ENCODE results near the gene SASH1.

SASH1 gene

DNA sequence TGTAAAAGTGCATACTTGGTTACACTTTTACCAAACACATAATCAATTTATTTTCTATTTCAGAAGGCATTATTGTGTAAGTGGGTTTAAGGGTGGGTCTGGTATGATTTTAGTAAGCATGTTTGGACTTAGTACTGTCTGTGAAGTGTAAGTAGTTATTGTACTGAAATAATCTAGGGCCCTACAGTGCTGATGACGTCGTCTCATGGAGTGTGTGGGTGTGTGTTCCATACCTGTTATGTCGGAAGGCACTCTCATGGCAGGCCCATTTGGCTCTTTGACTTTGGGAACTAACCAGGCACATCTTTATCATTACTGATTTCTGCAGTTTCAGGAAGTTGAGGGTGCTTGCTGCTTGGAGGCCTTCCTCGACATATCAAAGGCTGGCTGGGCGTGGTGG, 155.1 kb downstream of the SASH1 start:
- DNase-seq (ENCODE audit: low read depth), result no peak

GRCh38 chr6:148500402-148500801, 157.8 kb downstream of the SASH1 start:
- no peak for DNase-seq (ENCODE audit: low read depth)

DNA sequence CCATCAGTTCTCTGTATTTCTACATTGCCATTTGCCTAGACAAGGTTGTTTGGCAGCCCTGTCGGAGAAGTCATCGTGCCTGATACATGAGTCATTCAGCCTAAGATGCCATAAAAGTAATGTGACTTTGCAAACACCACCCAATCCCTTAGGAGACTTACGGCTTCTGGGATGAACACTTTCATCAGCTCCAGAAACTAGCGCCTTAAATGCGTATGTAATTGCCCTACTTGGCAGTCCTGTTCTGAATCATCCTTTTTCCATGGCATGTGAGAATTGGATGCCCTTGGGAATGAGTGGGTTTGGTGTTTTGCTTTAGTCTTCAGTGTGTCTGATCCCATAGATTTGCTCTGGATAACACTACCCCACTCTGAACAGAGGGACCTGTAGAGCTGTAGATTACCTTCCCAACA, 158.5 kb downstream of the SASH1 start:
- DNase-seq (ENCODE audit: low read depth), result no peak

GRCh38 chr6:148502083-148502772, 159.6 kb downstream of the SASH1 start:
- DNase-seq (ENCODE audit: low read depth), result no peak

DNA sequence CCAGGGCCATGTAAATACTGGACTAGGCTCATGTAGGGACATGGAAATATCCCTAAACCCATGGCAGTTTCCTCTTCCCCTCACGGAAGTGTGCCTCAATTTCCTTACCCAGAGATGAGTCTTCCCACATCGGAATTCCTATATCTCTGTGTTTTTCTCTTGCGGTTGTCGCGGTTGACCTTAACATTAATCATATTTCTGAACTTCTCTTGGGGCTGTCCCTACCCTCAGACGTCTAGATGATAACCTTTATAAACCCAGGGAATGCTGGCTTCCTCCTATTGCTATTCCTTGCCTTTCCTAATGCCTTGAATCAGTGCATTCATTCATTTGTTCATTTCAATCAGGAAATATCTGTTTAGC, 160.1 kb downstream of the SASH1 start:
- no peak for DNase-seq (ENCODE audit: low read depth)

GRCh38 chr6:148503703-148504102, 161.1 kb downstream of the SASH1 start:
- DNase-seq (ENCODE audit: low read depth), result no peak

GRCh38 chr6:148507774-148508173, 165.1 kb downstream of the SASH1 start:
- no peak for DNase-seq (ENCODE audit: low read depth)

GRCh38 chr6:148508401-148509041, 165.9 kb downstream of the SASH1 start:
- no peak for DNase-seq (ENCODE audit: low read depth)

DNA sequence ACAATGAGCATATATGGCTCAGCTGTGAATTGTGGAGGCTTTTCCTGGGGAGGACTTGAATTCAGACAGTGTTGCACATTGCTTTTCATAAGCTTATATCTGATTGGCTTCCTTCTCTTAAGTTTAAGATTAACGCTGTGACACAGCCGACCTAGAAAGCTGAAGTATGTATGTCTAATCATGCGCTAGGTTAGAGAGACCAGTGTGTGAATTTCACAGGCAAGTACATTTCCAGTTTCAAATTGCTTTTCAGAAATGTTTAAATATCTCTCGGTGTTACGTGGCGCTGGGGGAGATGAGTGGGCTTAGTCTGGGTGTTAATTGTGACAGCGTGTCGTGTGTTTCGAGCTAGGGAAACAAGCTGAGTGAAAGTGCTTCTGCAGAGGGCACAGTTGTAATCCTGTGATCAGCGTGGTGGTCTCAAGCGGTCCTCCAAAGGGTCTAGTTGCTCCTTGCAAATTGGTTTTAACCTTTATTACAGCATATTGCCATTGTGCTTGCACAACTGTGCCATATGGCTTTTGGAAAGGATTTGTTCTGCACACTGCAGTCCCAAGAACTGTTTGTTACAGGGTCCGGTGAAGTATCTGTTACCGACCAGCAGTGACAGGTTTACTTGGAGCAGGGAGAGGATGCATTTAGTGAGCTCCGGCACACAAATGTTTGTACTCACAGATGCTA, 166.6 kb downstream of the SASH1 start:
- DNase-seq (ENCODE audit: low read depth), result no peak

- no peak for DNase-seq (ENCODE audit: low read depth)
These were observed 167.4 kb downstream of the SASH1 start for GRCh38 chr6:148509800-148510581.

DNA sequence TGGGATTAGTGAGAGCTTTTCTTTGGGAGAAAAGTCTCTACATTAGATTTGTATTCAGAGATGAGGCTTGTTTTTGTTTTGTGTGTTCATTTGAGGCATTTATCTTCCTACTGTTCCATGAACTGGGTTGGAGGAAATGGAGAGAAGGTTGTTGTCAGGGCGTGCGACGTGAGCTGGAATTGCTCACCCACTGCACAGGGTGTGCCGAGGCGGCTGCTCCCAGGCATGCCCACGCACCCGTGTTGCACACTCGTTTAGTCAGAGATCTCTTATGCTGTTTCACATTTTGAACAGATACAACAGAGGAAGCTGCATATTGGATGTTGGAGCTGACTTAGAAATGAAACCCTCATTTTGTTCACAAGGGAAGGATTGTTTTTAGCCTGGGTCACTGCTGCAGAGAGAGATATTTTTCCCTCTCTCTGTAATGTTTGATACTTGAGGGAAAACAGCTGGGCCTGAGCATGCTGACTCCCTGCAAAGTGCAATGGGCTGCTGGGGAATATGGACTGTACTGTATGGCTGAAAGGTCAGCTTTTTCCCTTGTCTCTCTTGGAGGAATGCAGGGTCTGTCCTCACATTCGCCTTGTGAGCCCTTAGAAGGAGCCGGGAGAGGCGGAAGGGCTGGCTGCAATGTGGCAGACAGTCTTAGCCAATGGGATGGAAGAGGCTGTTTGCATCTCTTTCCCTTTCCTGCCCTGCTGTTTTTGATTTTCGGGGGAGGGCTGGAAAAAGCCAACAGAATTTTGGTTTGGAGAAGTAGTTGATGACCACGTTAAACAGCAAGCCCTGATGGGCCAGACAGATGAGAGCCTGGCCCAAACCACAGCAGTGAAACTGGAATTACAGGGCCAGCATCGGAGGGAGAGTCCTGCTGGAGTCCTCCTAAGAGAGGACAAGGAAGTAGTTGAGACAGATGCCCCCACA, 170.8 kb downstream of the SASH1 start:
- no peak for DNase-seq (ENCODE audit: low read depth)

DNA sequence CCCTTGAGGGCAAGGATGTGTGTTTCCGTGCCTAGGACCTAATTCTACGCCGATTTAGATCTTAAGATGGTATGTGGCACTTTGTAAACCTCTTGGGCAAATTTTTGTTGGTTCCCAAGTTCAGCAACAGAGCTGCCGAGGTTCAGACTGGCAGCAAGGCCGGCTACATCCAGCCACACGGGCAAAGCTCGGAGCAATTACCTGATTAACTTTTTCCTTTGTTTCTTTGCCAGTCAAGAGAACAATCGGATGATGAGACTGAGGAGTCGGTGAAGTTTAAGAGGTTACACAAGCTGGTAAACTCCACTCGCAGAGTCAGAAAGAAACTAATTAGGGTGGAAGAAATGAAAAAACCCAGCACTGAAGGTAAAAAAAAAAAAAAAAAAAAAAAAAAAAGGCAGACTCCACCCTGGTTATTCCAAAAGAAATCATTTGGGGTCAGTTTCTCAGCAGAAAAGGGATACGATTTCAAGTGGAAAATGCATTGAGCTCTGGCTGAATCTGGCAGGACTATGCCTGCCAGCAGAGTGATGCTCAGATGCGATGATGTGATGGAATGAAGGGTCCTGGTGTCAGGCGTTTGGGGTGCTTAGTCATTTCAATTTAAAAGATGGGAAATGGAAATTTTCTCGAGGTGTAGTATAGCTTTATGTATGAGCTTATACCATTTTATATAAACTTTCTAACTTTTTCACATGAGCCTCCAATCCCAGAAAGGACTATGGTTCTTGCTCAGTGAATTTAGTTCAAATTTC, 171.6 kb downstream of the SASH1 start:
- no peak for DNase-seq (ENCODE audit: low read depth)

DNA sequence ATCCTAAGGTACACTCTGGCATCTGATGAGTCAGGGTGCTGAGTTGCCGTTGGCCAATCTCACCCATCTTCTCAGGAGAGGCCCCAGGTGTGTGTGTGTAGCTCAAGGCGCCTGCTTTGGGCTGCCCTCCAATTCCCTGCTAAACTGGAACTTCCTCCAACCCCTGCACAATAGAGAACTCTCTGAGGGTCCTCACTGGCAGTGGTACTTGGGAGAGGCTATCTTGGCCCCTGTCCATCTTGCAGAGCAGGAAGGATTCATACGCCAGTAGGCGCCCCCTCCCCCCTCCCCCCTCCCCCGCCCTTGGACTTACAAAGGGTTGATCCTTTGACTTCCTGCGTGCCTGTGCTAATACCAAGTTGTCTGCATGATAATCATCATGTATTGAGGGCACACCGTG, 173.6 kb downstream of the SASH1 start:
- no peak for DNase-seq (ENCODE audit: low read depth)

DNA sequence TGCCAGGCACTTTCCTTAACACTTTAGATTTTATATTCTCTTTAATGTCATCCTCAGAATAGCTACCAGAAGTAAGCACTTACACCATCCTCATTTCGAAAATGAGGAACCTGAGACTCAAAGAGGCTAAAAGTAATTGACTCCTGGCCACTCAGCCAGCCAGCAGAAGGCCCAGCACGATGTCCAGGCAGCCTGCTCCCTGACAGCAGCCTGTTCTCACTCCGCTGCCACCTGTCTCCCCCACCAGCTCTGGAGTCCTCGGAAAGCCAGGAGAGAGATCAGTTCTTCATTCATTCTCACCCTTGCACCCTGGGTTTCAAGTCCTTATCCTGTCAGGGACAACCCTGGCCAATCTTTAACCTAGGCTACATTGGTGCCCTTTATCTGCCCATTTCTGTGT, 174.0 kb downstream of the SASH1 start:
- no peak for DNase-seq (ENCODE audit: low read depth)

DNA sequence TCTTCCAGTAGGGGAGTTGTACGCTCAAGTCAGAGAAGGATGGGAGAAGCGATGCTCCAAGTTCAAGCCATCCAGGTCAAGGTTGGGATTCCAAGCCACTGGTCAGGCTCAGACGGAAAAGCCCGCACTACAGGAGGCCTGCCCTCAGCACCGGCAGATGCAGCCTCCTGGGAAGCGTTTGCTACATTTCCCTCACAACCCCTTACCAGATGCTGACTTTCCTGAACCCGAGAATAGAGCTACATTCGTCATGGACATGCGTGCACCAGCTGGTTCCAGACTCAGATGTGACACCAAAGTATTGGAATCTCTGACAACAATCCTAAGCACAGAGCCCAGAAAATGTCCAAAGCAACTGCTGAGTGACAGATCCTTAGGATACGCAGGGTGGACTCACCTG, 174.8 kb downstream of the SASH1 start:
- DNase-seq (ENCODE audit: low read depth), result no peak

GRCh38 chr6:148518511-148519156, 176.0 kb downstream of the SASH1 start:
- no peak for DNase-seq (ENCODE audit: low read depth)

- DNase-seq (ENCODE audit: low read depth), result no peak
These were observed 177.6 kb downstream of the SASH1 start for GRCh38 chr6:148520109-148520841.

DNA sequence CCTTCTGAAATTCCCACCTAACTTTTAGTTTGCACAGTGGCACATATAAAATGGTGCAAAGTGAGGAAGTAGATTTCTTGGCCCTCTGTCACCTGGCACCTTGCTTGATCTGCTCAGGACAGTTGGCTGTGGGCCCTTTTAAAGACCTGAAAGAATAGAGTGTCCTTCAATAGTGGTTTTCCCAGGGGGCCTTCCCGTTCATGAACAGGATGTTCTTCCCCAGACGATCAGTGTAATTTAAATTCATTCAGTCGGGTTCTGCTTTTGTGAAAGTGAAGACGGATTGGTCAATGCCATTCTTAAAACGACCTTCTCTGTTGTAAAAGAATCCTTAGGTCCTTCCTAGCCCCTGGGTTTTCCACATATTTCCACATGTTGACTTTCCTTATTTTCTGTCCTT, 178.5 kb downstream of the SASH1 start:
- no peak for DNase-seq (ENCODE audit: low read depth)

DNA sequence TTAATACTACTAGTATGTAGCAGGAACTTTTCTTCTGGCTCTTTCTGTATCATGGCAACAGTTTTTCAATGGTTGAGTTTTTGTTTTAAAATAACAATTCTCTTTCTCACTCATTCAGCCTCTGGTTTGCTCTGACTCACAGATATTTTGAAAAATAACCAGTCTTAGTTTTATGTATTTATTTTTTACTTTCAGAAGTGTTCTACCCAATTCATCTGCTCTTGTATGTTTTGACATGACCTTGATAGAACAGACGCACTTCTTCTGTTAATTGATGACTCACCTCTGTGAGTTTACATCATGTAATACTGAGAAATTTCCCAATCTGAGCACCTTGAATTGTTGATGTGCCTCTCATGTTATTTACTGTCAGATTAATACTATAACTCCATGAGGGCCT, 178.9 kb downstream of the SASH1 start:
- no peak for DNase-seq (ENCODE audit: low read depth)

DNA sequence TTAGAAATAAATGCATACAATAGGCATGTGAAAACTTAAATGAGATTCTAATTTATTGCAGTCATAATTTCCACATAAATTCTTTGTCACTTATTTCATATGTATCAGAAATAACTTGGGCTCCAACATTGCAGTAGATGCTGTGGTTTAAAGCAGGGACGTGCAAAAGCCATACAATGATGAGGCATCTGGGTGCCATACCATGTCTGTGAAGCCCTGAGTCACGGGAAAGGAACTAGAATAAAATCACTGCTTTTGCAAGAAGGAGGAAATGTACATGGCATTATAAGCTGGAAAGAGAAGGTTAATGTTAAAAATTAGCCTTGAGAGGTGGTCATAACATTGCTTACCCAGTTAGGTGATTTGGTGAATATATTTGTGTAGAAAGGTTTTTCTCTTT, 180.4 kb downstream of the SASH1 start:
- DNase-seq (ENCODE audit: low read depth), result no peak

Measured in activated T-helper 9 cell treated with anti-CD3 and anti-CD28 coated beads, Interleukin-2, amount 50 U/mL, for 16 hours (primary cell).